GM18520 (cell line): ENCODE results near the gene ABHD12B.

Source experiments
- ATAC-seq: cut with Tn5 transposase; IDR thresholded peaks from one replicate; pipeline ENCODE4 v1.9.1; 2021; ENCODE audit not compliant: unreplicated experiment

Gene ABHD12B

DNA sequence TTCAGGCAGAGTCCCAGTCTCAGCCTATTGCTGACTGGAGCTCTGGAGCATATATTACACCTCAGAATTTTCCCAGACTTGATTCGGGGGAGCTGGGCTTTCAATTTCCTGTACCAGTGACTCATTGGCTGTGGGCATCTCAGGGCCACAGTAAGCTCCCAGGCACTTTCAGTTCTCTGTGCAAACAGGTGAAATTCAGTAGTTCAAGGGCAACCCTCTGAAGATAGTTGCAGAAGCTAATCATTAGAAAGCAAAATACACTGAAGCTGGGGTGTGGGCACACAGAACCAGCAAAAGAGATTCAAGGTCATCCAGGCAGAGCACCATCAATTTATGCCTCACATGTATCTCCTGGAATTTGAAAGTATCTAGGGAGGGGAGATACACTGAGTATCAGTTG is 32.8 kb upstream of the ABHD12B start:
- ATAC-seq: no peak

DNA sequence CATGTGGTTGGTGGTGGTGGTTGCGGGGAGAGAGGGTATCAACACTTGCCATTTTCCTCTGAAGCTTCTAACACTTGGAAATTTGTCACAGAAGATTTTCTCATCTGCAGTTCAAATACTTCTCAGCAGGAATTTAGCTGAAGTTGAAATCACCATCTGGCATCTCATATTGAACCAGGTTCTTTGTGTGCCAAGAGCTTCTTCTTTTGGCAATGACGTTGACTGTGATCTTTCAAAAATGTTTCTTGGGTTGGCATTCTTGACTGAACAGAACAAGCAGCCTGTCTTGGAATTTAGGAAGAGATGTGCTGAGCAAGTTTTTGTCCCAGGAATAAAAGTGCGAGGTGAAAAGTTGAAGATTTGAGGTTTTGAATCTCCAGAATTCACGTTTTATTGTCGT is 32.2 kb upstream of the ABHD12B start:
- no peak for ATAC-seq

DNA sequence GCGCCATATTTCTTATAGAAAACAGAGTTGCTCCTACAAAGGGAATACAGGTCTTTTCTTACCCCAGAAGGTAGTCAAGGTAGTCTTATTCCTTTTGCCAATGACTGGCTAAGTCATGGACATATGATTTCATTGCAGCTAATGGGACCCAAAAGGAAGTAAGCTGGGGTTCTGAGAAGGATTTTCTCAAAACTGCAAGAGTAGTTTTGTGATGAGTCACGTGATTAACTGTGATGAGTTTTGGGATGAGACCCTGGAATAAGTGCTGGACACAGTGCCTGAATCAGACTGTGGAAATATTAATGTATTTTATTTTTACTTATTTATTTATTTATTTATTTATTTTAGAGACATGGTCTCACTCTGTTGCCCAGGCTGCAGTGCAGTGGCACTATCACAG is 27.5 kb upstream of the ABHD12B start:
- no peak for ATAC-seq

DNA sequence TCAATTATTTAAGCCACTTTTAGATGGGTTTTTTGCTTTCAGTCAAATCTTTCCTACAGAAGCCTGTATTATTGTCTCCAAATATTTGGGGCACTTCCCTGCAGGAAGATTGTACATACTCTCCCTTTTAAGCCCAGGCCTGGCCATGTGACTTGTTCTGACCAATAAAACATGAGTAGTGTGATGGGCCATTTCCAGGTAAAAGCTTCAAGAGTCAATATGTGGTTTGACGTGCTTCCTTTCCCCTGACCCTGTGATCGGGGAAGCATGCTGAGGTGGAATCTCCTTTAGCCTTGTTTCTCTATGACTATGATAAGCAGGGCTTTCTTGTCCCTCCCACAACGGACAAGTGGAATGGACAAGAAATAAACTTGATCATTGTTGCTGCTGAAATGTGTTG is 26.7 kb upstream of the ABHD12B start:
- no peak for ATAC-seq

DNA sequence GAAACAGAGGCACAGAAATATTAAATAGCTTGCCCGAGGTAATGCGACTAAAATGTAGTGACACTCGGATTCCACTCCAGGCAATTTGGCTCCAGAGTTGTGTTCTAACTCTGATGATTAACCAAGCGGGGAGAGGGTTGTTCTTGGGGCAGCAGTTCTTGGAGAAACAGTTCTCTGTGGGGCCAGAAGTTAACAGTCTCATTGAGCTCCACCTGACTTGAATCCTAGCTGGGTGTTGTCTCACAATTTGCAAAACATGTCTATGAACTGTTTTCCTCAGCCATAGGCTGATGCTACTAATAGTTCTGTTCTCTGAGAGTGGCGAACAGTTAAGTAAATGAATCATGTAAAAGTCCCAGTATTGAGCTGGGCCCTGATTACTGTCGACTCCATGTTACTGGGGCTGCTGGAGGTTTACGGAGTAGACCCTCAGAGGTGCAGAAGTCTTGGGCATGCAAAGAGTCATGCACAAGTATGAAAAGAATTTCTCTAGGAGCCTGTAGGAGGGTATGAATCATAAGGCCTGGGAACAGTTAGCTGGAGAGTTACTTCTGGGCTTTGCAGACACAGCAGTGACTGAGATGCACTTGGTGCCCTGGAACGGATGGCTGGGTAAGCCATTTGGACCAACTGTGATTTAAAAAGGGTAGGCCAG is 25.5 kb upstream of the ABHD12B start:
- ATAC-seq: no peak

DNA sequence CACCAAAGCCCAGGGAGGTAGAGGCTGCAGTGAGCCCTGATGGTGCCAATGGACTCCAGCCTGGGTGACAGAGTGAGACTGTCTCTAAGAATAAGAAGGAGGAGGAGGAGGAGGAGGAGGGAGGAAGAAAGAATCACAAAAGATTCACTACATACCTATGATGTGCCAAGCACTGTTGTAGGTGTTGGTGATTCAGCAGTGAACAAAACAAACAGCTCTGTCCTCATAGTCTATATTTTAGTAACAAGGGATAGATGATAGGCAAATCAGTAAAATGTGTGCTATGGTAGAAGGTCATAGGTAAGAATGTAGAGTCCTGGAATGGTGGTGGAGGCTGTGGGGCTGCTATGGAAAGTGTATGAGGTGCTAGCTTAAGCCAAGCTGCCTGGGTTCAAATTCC is 18.0 kb upstream of the ABHD12B start:
- ATAC-seq: no peak

DNA sequence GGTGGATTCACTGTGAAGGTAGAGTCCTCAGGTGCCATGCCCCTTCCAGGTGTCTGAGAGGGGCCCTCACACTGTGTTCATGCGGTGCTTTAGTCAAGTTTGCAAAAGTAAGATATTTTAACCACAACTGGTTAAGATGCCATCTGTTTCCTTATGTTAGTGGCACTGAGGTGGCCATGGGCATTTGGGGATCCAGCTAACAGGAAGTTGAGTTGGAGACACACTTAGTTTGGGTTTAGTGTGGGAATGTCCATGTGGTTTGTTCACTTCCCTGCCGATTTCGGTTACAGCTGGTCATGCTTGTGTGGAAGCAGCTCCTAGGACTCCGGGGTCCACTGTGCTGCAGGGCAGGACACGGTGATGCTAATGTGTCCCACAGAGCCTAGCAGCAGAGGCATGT is 17.3 kb upstream of the ABHD12B start:
- no peak for ATAC-seq

DNA sequence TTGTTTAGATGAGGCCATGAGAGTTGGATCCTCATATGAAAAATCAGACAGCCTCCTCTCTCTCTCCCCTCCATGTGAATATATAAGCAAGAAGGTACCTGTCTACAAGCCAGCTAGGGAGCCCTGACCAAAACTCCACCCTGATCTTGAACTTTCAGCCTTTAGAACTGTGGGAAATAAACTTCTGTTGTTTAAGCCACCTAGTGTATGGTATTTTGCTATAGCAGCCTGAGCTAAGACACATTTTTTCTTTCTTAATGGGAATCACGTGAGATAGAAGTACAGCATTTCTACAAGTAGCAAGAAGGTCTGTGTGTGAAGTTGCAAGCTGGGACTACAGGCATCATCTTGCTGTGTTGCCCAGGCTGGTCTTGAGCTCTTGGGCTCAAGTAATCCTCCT is 16.3 kb upstream of the ABHD12B start:
- ATAC-seq: no peak

DNA sequence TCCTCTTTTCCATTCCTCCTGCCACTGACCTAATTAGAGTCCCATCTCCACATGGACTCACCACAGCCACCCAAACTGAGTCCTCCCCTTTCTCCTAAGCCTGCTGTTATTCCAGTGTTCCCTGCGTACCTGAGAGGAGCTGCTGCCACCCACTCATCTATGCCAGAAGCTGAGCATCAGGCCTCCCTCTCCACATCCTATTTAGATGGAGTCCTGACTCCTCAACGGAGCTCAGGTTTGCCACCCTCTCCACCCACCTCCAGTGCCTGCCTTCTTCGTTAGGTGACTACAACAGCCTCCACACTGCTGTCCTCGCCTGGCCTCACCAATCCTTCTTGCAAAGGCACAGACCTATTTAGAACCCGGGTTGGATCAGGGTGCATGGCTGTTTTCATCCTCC is 15.2 kb upstream of the ABHD12B start:
- no peak for ATAC-seq

DNA sequence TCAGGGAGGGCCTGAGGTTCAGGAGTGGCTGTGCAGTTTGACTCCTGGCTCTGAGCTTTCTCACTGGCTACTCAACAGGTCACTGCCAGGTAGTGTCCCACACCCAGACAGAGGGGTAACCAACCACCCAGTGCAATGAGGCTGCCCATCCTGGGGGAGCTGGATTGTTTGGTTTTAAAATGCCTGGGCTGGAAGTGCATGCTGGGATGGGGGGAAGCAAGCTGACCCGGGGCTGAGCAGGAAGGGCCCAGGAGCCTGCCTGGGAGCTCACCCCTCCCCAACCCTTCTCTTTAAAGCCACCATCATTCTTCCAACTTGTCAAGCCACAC is 12.6 kb upstream of the ABHD12B start:
- ATAC-seq: no peak

DNA sequence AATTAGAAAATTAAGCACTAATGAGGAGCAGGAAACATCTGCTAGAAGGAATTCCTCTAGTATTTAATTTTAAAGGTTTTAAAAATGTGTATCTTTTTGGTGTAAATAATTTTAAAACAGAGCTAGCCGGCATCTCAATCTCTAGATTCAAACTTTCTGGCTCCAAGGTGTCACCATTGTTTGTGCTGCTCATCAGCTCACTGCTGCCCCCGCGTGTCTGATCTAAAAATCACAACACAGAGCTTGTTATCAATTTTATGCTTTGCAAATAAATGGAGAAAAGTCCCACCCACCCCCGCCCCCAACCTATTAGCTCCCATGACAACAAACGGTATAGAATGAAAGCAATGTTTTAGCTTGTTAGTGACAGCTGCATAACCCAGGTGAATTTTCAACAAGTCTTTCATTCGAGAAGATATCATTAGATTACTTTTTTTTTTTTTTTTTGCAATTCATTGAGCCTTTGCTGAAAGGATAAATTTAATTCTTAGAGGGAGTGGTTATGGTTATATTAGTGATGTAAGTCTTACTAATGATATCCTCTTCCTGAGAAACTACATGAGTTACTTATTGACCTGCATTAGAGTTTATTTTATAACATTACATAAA is 11.3 kb upstream of the ABHD12B start:
- ATAC-seq: no peak

DNA sequence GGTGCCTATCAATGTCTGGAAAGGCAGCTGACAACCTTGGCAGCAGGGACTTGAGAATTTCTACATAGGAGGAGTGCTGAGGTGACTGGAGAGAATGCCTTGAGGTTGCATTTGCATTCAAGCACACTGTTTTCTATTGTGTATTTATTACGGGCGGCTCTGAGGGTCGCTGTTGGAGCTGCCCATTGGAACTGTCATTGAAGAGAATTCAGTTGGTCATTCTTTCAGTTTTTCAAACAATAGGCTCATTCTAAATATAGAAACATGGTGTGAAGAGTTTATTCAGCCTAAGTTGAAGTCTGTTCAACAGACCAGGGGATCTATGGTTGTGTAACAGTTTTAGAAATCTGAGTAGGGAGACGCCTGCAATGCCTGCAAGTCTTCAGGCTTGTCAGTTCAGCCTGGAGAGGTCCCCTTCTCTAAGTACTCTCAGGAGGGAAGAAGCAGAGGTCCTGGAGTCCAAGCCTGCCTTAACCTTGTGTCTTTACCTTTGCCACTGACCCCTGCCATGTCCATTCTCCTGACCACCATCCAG is 9.8 kb upstream of the ABHD12B start:
- no peak for ATAC-seq

DNA sequence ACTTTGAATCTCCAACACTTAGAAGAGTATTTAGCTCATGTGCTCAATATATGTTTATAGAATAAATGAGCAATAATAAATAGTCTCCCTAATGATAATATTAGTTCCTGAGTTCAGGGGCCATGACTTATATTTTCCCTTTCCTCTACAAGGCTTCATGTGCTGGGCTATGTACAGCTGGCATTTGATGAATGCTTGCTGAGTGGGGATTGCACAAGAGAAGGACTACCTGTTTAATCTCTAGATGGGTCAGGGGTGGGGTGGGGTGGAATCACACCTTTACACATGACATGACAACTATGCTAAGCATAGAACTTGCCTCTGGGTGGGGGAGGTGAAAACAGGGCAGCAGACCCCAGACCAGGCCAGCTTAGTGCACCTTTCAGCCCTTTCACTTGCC is 7.6 kb upstream of the ABHD12B start:
- no peak for ATAC-seq

DNA sequence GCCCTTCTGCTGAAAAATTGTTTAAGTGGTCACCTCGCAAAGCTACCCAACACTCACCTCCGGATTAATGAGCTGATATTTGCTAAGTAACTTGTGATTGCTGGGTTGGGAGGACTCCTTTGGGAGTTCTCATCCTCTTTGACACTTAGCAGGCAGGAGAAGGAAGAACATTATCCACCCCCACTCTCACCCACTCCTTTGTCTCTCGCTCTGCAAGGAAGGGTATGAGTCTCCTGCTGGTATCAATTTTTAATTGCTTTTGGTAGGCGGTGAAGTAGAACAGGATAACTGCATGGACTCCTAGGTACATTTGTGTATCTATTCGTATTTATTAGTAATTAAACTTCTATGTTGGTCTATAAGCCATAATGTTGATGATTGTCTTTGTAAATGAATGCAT is 6.9 kb upstream of the ABHD12B start:
- no peak for ATAC-seq

DNA sequence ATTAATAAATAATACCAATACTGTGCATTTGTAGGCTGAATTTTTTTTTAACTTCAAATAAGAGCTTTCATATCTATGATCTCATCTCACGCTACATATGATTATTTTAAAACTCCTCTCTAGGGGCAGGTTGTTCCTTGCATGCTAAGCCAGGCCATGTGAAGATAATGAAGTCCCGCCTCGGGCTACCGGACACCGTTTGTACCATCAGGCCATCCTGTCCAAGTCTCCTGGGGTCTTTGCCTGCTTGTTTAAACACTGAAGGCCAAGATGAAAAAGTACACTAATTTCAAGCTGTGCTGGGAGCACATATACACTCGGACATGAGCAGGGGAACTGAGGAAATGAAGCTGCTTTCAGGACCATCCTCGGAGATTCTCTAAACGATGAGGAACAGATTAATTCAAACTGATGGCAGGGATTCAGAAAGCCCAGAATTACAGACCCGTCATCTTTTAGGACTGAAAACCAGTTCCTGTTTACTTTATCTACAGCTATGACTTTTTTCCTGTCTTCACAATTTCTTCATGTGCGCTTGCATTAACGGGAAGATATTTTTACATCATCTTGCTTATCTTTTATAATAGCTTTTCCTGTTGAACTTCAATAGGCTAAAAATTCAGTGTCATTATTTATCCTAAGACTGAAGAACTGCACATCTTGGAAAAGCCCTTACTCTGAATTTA is 6.3 kb upstream of the ABHD12B start:
- no peak for ATAC-seq

DNA sequence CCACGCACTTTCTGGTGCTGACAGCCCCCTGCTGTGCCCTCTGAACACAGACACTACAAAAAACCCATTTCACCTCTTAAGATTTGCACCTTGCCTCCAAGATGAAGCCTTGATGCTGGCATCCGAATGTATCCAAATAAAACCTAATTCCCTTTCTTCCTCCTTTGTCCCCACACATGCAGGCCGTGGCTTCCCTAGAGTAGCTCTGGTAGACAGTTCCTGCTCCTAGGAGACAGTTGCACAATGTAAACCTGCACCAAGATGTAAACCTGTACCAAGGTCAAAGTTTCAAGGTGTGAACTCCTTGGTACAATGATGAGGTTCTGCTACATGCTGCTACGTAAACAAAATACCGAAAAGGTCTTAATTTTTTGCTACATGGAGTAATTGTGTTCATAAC is 625 bp upstream of the ABHD12B start:
- ATAC-seq: no peak

DNA sequence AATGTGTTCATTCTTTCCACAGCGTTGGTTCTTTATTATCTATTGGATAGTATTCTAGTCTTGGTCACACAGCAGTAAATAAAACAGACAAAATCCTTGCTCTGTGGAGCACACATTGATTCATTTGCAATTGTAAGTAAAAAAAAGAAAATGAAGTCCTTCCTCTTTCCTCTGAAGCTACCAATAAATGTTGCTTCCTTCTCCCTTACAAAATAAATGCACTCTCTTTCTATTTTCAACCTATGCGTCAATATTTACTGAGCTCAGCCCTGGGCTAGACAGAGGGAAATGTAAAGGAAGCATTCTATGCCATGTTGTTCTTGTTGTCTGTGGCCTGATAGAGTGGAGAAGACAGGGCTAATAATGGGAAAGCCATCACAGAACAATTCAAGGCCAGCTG is 2.9 kb downstream of the ABHD12B start:
- no peak for ATAC-seq

DNA sequence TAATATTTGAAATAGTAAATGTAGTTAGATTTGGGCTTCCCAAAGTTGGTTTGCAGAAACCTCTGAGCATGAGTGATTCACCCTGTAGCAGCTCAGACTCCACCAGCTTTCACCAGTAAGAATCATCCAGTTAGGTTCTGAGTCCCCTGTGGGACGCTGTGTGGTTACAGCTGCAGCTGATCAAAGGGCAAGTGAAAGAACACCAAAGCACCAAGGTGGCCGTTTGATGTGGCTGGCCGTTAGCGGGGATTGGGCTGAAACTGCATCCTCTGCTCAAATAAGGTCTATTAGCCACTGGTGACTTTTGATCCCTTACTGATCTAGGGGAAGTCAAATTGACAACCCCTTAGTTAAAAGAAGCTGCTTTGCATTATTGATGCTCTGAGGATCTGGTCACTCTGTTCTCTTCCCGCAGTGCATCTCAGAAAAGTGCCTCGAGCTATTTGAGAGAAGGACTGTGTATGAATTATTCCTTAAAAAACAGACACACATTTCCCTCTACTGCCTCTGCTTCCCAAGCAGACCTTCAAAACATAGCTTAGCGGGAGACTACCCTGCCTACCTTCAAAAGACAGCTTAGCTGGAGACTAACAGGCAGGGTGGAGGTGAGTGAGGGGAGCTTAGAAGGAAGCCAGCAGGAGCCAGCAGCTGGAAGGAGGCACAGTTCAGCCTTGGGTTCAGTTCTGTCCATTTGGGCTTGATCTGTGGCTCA is 3.7 kb downstream of the ABHD12B start:
- ATAC-seq: peak; percentile 89

DNA sequence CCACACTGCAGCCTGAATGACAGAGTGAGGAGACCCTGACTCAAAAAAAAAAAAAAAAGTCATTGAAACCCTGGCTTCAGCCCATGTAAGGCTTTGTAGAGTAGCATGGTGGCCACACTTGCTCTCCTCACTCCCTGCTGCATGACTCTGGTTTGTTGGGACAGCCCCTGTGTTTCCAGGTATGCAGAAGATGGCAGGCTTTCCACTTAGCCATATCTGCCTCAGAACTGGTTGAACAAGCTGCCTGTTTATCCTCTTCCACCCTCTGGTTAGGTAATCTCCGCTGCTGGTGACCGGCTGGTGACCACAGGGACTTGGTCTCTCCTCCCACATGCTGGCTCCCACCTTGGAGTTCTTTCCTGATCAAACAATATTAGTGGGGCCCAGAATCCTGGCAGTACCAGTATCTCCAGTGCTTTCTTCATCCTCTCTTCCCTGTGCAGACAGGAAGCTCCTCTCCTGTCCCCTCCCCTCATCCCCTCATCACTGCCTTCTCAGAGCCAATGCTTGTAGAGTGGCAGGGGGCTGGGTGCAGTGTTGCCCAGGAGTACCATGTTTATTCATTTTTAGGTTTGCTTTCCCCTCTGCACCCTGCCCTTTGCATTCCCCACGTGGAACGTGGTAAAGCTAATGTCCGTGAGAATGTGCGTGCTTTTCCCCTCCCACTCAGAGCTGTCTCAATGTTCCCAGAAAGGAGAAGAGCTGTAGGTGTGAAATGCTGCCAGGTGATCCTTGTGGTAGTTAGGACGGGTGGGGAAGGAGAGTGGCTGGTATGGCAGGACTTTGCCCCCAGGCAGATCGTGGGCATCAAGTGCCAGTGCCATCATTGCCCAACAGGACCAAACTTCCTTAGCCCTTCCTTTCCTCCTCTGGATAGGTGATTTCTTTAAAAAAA is 11.3 kb downstream of the ABHD12B start:
- ATAC-seq: no peak

DNA sequence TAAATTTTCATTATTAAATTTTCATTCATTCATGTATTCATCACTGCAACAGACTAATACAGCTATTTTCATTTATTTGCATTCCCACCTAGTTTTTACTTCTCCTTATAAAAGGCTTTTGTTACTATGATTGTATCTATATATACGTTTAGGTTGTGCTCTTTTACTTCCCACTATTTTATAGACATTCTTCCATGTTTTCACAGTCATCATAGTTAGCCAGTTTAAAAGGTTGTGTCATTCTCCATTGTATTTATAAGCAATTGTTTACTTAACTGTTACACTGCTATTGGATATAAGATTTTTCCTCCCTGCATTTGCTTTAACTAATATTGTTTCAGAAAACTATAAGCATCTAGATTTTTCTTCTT is 12.0 kb downstream of the ABHD12B start:
- ATAC-seq: no peak

DNA sequence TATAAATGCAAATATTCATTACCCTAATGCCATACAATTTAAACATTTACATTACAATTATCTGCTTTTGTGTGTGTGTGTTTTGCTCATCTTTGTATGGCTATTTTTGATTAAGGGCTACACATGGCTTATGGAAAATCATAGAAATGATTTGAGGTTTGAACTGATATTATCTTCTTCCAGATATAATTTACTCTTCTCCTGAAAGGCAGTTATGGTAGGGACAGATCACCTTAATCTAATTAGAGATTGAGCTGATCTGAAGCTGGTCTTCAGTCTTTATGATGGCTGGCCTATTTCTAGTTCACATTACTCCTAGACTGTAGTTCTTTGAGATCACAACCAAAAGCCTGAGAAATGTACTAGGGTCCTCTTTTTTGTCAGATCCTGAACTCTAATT is 15.6 kb downstream of the ABHD12B start:
- no peak for ATAC-seq
